NOMO-1 treated with DMSO at 0.1 percent for 48 hours (cell line): ENCODE results near the gene MEIS3.

ENCODE experiments used
- DNase-seq: peaks from one replicate; lab custom pipeline; 2025; ENCODE audit not compliant: unreplicated experiment; lab: John Stamatoyannopoulos, UW

MEIS3 gene

GRCh38 chr19:47435883-47436417 lies 16.6 kb upstream of the MEIS3 start:
- DNase-seq: no peak

GRCh38 chr19:47435196-47435595 lies 15.9 kb upstream of the MEIS3 start:
- no peak for DNase-seq

- DNase-seq: no peak
These were observed 14.8 kb upstream of the MEIS3 start for GRCh38 chr19:47434088-47434487.

DNA sequence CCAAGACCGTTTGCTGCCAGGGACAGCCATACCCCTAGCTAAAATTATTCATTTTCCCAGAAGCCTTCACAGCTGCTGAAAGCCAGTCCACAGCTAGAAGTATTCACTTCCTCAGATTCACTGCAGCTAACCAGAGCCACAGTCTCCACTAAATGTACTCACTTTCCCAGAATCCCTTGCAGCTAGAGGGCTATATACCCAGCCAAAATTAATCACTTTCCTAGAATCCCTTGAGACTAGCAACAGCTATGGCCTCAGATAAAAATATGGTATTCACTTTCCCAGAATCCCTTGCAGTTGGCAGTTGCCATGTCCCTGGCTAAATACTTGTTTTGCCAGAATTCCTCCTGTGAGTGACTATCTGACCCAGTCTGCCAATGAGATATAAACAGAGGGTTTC lies 13.8 kb upstream of the MEIS3 start:
- DNase-seq: peak; percentile 41

DNA sequence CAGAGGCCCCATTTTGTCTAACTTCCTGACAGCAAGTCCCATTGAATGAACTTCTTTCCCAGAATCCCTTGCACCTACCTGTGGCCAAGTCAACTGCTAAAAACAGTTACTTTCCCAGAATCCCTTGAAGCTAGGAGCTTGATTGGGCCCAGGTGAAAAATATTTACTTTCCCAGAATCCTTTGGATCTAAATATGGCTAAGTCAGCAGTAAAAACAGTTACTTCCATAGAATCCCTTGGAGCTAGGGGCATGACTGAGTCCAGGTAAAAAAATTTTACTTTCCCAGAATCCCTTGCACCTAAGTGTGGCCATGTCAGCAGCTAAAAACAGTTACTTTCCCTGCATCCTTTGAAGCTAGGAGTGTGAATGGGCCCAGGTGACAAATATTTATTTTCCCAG lies 13.2 kb upstream of the MEIS3 start:
- no peak for DNase-seq

GRCh38 chr19:47432091-47432490 lies 12.8 kb upstream of the MEIS3 start:
- no peak for DNase-seq

GRCh38 chr19:47430041-47430802 lies 10.9 kb upstream of the MEIS3 start:
- no peak for DNase-seq

DNA sequence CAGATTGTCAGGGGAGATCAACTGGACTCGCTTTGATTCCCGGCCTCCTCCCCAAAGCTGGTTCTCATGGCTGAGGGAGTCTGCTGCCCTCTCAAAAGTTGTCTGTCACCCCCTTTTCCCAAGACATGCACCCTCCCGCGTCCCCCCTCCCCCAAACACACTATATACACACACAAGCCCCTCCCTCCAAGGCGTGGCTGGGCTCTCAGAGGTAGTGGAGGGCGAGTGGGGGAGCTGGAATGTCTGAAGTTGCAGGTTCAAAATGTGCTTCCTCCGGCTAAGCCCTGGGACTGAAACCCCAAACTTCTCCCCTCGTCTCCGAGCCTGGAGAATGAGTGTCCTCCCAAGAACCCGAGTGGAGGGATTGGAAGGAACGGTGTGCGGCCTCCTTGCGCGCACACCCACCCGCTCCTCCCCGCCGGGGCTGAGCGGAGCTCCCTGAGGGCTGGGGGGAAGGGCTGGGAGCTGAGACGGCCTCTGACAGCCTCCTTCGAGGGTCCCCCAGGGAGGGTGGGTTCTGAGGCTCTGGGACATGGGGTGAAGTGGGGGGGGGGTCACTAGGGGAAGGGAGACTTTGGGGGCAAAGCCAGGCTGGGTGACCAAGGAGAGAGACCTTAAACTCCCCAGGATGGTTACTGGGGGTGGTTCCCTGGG lies 9.9 kb upstream of the MEIS3 start:
- no peak for DNase-seq

- peak; percentile 97 for DNase-seq
These were observed 9.0 kb upstream of the MEIS3 start for GRCh38 chr19:47428177-47428894.

DNA sequence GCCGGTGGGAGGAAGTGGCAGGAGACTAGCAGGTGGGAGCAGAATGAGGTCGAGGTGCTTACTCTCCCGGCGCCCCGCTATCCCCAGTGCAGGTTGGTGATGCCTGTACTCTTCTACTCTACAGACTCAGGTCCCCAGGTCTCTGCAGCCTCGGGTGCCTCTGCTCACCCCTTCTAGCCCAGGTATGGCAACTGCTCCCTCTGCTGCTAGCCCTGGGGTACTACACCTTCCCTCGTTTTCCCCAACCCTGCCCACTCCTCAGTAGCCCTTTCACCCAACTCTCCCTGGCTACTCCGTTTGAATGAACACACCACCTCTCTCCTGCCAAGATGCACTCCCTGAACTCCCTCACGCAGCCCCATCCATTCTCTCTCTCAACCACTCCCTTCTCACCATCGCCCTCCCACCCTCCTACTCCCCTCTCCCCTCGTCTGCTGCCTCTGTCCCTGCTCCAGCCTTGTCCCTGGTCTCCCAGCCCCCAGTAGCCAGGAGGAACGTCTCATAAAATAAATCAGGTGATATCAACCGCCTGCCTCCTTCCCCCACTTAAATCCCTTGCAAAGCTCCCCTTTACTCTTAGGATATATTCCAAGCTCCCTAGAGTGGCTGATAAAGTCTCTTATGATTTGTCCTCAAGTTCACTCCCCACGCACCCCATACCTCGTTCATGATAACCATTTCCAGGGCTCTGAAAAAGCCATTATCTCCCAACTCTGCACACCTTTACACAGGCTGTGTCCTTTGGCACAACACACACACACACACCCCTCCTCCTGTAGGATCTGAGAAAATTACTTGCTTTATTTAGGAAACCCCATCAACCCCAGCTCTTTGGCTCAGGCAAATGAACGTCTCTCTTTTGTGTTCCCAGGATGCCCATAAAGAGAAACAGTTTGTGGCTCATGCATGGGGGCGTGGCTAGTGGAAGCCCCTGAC lies 8.2 kb upstream of the MEIS3 start:
- DNase-seq: peak; percentile 41

- no peak for DNase-seq
These were observed 4.0 kb upstream of the MEIS3 start for GRCh38 chr19:47423203-47423882.

- no peak for DNase-seq
These were observed 3.3 kb upstream of the MEIS3 start for GRCh38 chr19:47422417-47423163.

- no peak for DNase-seq
These were observed 2.6 kb upstream of the MEIS3 start for GRCh38 chr19:47421844-47422395.

- no peak for DNase-seq
These were observed 2.0 kb upstream of the MEIS3 start for GRCh38 chr19:47421244-47421786.

GRCh38 chr19:47419789-47420188 lies 462 bp upstream of the MEIS3 start:
- no peak for DNase-seq

- DNase-seq: no peak
These were observed 666 bp downstream of the MEIS3 start for GRCh38 chr19:47418692-47419029.

DNA sequence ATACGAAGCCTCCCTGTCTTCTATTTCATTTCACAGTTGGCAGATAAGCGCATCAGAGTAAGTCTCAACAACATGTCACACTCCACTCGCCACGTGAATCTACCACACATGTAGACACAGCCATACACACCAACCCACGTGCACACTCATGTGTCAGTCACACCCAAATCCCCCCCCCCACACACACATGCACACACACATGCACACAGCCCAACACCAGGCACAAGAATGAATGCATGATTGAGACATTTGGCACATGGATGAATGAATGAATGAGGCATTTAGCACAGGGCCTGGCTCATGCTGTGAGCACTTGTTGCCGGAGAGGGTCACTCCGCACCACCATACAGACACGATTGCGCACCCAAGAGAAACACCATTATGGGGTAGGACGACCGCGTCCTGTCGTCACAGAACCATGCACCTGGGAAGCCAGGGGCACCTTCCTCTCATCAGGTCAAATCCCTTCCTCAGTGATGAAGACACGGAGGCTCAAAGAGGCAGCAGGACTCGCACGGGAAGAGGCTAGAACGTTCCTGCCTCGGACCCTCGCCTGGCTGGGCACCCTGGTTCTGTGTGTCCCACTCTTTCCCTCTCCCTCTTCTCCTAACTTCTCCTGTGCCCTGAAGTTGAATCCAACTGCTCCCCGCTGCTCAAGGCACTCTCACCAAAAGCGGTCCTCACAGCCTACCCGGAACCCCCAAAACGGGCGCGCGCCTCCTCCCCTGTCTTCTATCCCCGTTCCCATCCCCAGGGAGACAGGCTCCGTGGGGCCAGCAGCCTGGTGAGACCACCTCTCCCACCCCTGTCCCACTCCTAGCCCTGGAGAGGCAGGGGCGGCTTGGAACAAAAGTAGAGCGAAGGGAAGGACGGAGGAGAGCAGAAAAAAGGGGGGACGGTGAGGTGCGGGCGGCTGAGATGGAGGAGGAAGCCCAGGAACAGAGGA lies 1.3 kb downstream of the MEIS3 start:
- DNase-seq: no peak
